ENCODE results near the gene SMAD6. TPM values are rescaled to one million over a fixed set of nuclear protein-coding genes. Genes with fewer than 3 reads are reported as not detected.

The SMAD6 gene
- total and polyA plus RNA-seq, 9 of the 15 experiments (the other 6 are each of a cell fraction or from before 2014, with no cell fraction given) = 0.10 to 15.5 (median 3.7) TPM

- H3K9ac ChIP-seq (ENCODE audit: insufficient read depth in 1 of 2, low read depth in 2 of 2, low read length in 2 of 2) = no peak overlapping the region
- ChIA-PET CTCF (ENCODE audit: low intra/inter-chr PET ratio) (no interaction called here), POLR2A (interaction anchor here (0.6 kb wide), 2 partner anchors 515 to 1918 kb away, joined by 3 to 4 read pairs; no protein-coding TSS in a partner anchor)
- peaks cover 7% of the 10 kb centered on the region; the same call in 1 of the 2 replicates for H4K20me1 ChIP-seq (replicated peaks; ENCODE audit: control insufficient read depth, insufficient read depth, low read length)
- no peaks in the 10 kb centered on the region for H3K27me3 ChIP-seq (ENCODE audit: control insufficient read depth in 2 of 2, insufficient read depth in 2 of 2, low read length in 2 of 2)
- peaks cover 31% of the 10 kb centered on the region for H3K79me2 ChIP-seq (ENCODE audit: control insufficient read depth, insufficient read depth, low read length)
- intact Hi-C loops (cut with micrococcal nuclease) = no loop called here
- H3K4me3 ChIP-seq = no peak overlapping the region
- no peak overlapping the region for H2AFZ ChIP-seq (ENCODE audit: low read depth, low read length)
- 80% methylated on average over 1 of the region's 2 CpGs for WGBS (ENCODE audit: insufficient coverage, low coverage, missing lambda C conversion rate)
- H3K9me1 ChIP-seq (ENCODE audit: control insufficient read depth, insufficient read depth, low read length) = peaks cover 4% of the 10 kb centered on the region
- FAIRE-seq (no peak), ATAC-seq (no peak), DNase-seq (ENCODE audit: extremely low read depth in 1 of 4, low spot score in 3 of 4) (no peak)
- no TSS peak for BruUV-seq (replicated peaks)
- no peak overlapping the region for H3K27ac ChIP-seq (ENCODE audit: extremely low read depth, low read depth, low read length)
- in situ Hi-C loops (cut with MboI) = no loop called here
- TF ChIP-seq CREB1 (IDR thresholded peaks at IDR 0.05) (no peak), CREB1 (CRISPR knock-in tag; IDR thresholded peaks at IDR 0.05) (no peak), ZNF668 (CRISPR knock-in tag; IDR thresholded peaks at IDR 0.05) (no peak), HDAC1 (IDR thresholded peaks at IDR 0.05) (no peak), POLR2A (conservative IDR thresholded peaks at IDR 0.05) (no peak), SETDB1 (IDR thresholded peaks at IDR 0.05; ENCODE audit: low read length) (no peak)
- H3K4me1 ChIP-seq (replicated peaks in 1 of 2; ENCODE audit: control insufficient read depth in 2 of 2, insufficient read depth in 2 of 2, low read length in 2 of 2) = peaks cover 22 to 26% of the 10 kb centered on the region in 2 experiments; a peak in 4 of 5 replicates
- H3K36me3 ChIP-seq (ENCODE audit: control insufficient read depth, insufficient read depth, low read length) = peaks cover 8% of the 10 kb centered on the region; the same call in 1 of the 3 replicates
- no peak overlapping the region for H3K4me2 ChIP-seq (ENCODE audit: insufficient read depth, low read length)
- no peaks in the 10 kb centered on the region for H3K9me3 ChIP-seq (replicated peaks; ENCODE audit: control insufficient read depth, insufficient read depth, low read depth, low read length)
These were observed 24.4 kb downstream of the SMAD6 start for GRCh38 chr15:66726386-66726785.

GRCh38 chr15:66729331-66729951 is 27.4 kb downstream of the SMAD6 start:
- no peak overlapping the region for H2AFZ ChIP-seq (ENCODE audit: low read depth, low read length)
- FAIRE-seq (no peak), ATAC-seq (no peak), DNase-seq (ENCODE audit: extremely low read depth in 1 of 4, low spot score in 3 of 4) (no peak)
- H3K4me1 ChIP-seq (replicated peaks in 1 of 2; ENCODE audit: control insufficient read depth in 2 of 2, insufficient read depth in 2 of 2, low read length in 2 of 2) = peaks cover 0 to 19% of the 10 kb centered on the region in 2 experiments; a peak in 2 of 5 replicates
- peaks cover 5% of the 10 kb centered on the region; the same call in 1 of the 2 replicates for H4K20me1 ChIP-seq (replicated peaks; ENCODE audit: control insufficient read depth, insufficient read depth, low read length)
- no peaks in the 10 kb centered on the region for H3K36me3 ChIP-seq (ENCODE audit: control insufficient read depth, insufficient read depth, low read length)
- intact Hi-C loops (cut with micrococcal nuclease) = no loop called here
- in situ Hi-C loops (cut with MboI) = no loop called here
- ChIA-PET CTCF (ENCODE audit: low intra/inter-chr PET ratio) (no interaction called here), POLR2A (interaction anchor here (0.8 kb wide), 1 partner anchor 14 kb away, joined by 3 read pairs; no protein-coding TSS in a partner anchor)
- TF ChIP-seq ZBTB8A (IDR thresholded peaks at IDR 0.05; ENCODE audit: partially characterized antibody) = no peak
- TF ChIP-seq, protein P1, sequence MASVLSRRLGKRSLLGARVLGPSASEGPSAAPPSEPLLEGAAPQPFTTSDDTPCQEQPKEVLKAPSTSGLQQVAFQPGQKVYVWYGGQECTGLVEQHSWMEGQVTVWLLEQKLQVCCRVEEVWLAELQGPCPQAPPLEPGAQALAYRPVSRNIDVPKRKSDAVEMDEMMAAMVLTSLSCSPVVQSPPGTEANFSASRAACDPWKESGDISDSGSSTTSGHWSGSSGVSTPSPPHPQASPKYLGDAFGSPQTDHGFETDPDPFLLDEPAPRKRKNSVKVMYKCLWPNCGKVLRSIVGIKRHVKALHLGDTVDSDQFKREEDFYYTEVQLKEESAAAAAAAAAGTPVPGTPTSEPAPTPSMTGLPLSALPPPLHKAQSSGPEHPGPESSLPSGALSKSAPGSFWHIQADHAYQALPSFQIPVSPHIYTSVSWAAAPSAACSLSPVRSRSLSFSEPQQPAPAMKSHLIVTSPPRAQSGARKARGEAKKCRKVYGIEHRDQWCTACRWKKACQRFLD (CRISPR knock-in tag; IDR thresholded peaks at IDR 0.05) = no peak
- H3K9ac ChIP-seq (ENCODE audit: insufficient read depth in 1 of 2, low read depth in 2 of 2, low read length in 2 of 2) = no peak overlapping the region
- peaks cover 32% of the 10 kb centered on the region for H3K79me2 ChIP-seq (ENCODE audit: control insufficient read depth, insufficient read depth, low read length)
- H3K9me3 ChIP-seq (replicated peaks; ENCODE audit: control insufficient read depth, insufficient read depth, low read depth, low read length) = no peaks in the 10 kb centered on the region
- BruUV-seq (replicated peaks) = no TSS peak
- WGBS (ENCODE audit: insufficient coverage, low coverage, missing lambda C conversion rate) = 67% methylated on average over 19 of the region's 26 CpGs
- no peaks in the 10 kb centered on the region for H3K9me1 ChIP-seq (ENCODE audit: control insufficient read depth, insufficient read depth, low read length)
- no peak overlapping the region for H3K4me2 ChIP-seq (ENCODE audit: insufficient read depth, low read length)
- no peaks in the 10 kb centered on the region for H3K27me3 ChIP-seq (ENCODE audit: control insufficient read depth in 2 of 2, insufficient read depth in 2 of 2, low read length in 2 of 2)
- H3K4me3 ChIP-seq = no peak overlapping the region
- no peak overlapping the region for H3K27ac ChIP-seq (ENCODE audit: extremely low read depth, low read depth, low read length)

Measured in K562 (cell line).